HK-2 (cell line): ENCODE results near the gene E2F6.
"Not testable (repeated sequence)": the region's sequence is repeated elsewhere in the genome, so short reads cannot be mapped to it uniquely, and the experiment has no call there.

Experiments used
- DNase-seq: peaks from one replicate; pipeline ENCODE4 v3.0.0-alpha.2; 2018; ENCODE audit not compliant: unreplicated experiment

The E2F6 gene

GRCh38 chr2:11412449-11412810, 53.5 kb downstream of the E2F6 start:
- DNase-seq, result no peak

GRCh38 chr2:11411768-11412448, 54.1 kb downstream of the E2F6 start:
- peak; percentile 36 for DNase-seq

DNA sequence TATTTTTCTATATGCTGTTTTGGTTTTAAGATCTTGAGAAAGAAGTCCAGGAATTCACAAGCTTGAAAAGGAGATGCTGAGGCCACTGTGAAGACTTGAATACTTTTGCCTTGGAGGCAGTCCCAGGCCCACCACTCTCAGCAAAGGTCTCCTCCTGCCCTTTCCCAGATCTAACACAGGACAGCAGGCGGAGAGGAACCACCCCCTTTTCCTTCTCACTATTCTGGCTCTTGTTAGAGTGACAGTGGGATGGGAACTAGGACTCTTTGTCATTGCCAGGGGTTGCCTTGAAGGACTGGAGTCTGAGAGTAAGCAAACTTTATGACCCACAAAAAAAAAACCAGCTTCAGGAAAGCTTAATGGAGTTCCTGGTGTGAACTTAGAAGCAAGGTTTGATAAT, 54.7 kb downstream of the E2F6 start:
- no peak for DNase-seq

DNA sequence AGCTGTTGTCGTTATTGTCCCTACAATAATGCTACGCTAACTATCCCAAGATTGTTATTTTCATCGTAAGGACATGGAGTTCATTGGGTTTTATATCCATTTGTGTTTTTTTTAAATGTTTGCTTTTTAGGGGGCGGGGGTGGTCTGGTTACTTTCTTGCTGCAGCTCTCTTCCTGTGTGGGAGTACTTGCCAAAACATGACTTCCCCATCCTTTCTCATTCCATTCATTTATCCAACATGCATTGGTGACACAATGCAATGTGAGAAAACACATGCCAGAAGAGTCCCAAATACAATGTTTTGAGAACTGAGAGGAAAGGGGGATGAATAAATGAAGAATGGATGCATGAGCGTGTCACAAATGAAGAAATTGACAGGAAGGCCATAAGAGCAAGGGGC, 55.9 kb downstream of the E2F6 start:
- DNase-seq, result no peak

DNA sequence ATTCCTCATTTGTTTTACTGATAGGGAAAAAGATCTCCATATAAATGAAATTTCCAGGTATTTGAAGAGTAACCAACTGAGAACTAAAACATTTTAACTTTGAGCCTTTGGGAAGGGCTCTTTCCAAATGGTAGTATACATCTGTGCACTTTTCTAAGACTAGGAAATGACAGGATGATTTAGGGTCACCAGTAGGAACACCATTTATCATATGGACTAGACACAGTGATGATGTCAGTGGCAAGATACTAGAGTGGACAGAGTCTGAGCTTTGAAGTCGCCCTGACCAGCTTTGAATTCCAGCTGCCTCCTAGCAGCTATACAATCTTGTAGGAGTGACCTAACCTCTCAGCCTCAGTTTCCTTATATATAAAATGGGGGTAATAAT, 56.4 kb downstream of the E2F6 start:
- no peak for DNase-seq

GRCh38 chr2:11408959-11409571, 56.9 kb downstream of the E2F6 start:
- no peak for DNase-seq

DNA sequence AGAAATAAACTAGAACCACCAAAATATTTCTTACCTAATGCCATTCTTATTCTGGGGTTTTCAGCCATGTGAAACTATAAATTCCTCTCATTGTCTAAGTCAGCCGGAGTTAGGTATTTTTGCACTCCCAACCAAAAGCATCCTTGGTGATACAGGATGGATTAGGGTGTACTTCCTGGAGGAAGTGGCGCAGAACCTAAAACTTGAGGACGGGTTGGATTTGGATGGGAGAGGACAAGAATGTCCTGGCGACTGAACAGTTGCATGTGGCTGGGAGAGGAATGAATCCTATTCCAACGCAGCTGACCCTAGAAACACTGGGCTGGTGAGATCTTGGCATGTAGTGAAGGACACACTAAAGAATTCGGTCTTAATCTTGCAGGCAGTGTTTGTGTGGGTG, 58.5 kb downstream of the E2F6 start:
- no peak for DNase-seq

DNA sequence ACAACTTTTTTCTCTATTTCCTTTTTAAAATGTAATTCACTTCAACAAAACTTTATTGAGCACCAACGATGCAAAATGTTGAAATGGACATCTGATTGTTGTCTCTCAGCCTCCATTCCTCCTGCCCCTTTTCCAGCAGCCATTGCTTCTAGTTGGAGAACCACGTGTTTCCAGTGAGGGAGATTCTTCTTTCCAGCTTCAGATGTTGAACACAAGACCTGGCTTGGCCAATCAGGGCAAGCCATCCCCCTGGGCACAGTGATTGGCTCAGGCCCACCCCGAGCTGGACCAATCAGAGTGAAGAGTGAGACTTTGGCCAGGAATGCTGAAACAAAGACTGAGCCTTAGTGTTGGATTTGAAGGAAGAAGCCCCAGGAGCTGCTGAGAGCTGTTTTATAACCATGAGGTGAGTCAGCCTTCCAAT, 59.0 kb downstream of the E2F6 start:
- peak; percentile 30 for DNase-seq

DNA sequence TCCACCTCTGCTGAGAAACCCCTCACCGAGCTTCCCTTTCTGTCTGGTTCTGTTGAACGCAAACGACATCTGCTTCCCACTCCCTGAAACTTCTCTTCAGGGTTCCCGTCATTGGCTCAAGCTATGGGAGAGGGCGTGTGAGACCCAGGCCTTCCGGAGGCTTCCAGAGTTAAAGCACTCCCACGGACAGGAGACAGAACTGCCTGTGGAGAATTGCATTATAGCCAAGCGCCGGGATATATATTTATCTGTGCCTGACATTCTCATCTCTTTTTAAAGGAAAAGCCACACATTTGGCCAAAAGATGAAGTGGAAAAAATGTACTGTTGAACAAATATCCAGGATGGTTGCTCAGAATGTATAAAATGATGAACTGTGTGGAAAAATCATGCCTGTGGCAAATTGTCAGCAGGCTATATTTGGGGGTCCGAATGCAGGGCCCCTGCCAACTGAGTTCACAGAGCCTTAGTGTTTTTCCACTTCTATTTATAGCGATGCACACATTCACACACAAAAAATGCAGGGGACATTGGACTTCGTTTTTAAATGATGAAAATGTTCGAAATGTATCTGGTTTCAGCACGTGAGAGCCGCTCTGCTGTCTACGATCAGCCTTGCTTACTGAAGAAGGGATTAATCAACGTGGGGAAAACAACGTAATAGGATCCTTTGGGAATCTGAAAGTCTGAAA, 59.5 kb downstream of the E2F6 start:
- DNase-seq, result no peak

DNA sequence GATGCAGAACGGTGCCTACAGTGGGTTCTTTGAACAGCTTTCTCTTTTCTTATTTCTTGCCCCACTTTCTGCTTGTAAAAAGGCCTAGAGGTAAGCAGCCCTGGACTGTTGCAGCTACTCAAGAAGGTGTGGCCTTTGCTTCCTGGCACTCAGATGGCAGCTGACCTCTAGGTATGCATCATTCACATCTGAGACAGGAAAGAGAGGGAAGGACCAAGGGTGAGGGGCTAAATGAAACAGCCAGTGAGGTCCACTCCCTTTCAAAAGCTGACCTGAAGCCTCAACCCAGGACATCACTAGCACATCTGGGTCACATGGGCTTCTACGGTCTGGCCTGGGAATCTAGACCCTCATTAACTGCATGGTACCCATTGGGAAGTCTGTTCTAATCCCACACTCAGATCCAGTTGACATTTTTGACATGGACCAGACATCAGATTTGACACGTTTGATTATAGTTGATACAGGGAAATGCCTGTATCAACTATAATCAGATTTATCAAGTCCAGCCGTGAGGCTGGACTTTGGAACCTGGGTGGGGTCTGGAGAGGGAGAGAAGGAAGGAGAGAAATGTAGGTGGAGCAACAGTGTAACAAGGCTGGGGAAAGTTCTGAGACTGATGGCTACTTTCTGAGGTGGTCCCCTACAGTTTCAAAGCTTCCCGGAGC, 60.2 kb downstream of the E2F6 start:
- DNase-seq, result no peak

GRCh38 chr2:11405074-11405406, 60.9 kb downstream of the E2F6 start:
- not testable (repeated sequence) for DNase-seq

DNA sequence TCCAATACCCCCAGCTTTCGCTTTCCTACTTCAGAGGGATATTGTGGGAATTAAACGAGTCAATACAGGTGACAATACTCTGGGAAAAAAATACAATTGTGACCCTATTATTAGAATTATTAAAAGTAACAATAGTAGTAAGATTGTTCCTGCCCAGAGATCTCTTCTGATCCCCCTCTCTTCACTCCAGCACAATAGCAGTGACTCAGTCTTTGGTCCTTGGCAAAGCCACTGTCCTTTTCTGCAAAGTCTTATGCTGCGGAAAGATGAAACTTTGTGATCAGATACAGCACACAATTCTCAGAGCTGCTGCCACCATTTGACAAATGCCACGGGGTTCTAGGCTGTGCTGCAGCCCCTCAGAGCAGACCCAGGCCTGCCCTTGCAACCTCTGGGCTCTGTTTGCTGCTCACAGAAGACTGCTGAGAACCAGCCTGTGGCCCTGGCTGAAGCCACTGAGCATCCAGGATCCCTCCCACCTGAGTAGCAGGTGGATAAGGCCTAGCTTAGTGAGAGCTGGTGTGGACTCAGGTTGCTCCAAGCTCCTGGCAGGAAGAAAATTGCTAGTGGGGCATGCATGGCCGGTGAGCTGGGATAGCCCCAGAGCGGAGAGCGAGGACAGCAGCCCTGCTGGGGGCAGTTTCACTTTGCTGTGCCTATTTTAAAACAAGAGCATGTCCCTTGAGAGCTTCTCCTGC, 61.4 kb downstream of the E2F6 start:
- no peak for DNase-seq

GRCh38 chr2:11402436-11402835, 63.5 kb downstream of the E2F6 start:
- DNase-seq, result no peak

- no peak for DNase-seq
These were observed 66.6 kb downstream of the E2F6 start for GRCh38 chr2:11399438-11399762.

- no peak for DNase-seq
These were observed 67.1 kb downstream of the E2F6 start for GRCh38 chr2:11398750-11399437.

DNA sequence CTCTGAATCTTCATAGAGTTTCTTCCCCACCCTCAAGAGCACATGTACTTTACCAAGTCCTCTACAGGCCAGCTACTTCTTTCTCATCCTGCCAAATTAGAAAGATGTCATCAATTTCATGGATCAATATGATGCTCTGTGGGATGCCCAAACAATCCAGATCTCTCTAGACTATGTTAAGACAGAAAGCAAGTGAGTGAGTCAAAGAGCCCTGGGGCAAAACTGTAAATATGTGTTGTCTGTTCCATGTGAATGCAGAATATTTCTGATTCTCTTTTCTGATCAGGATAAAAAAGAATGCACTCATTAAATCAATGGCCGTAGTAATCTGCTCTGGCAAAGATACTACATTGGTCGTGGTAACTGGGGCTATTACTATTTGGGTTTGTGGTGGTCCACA, 68.4 kb downstream of the E2F6 start:
- DNase-seq, result no peak

- no peak for DNase-seq
These were observed 69.2 kb downstream of the E2F6 start for GRCh38 chr2:11396467-11397445.

DNA sequence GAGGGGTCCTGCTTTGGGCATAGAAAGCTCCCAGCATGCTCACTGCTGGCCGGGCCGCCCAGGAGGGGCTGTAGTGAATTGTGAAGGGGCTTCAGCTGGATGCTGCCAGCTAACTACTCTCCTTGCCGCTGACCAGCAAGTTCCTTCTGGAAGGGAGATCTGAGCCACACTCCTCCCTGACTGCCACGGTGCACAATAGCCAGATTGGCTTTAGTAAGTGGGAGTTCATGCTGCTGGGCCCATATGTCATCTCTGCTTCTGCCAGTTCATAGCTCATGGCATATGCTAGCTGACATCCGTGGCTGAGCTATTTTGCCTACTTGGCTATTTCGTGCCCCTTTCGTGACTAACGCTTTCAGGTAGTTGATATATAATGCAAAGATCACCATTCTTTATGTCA, 69.9 kb downstream of the E2F6 start:
- DNase-seq, result no peak

GRCh38 chr2:11395389-11395788, 70.6 kb downstream of the E2F6 start:
- DNase-seq, result no peak
